Measurements from ENCODE around the gene MRPL38.
"Not testable (repeated sequence)": the region's sequence is repeated elsewhere in the genome, so short reads cannot be mapped to it uniquely, and the experiment has no call there.

Gene MRPL38

GRCh38 chr17:75875182-75875939 lies 29.3 kb downstream of the MRPL38 start:
- TF ChIP-seq CTCF (IDR thresholded peaks at IDR 0.05; ENCODE audit: insufficient read depth, low read length, poor library complexity, severe bottlenecking) = no peak
- H3K36me3 ChIP-seq (ENCODE audit: control insufficient read depth, insufficient read depth, low read length) = no peaks in the 10 kb centered on the region
- DNase-seq (ENCODE audit: extremely low read depth, insufficient read length) = no peak
- no peaks in the 10 kb centered on the region for H3K27me3 ChIP-seq (replicated peaks; ENCODE audit: control insufficient read depth, insufficient read depth, low read length)
- H3K4me3 ChIP-seq (replicated peaks; ENCODE audit: low read depth, low read length) = no peak overlapping the region

- Histone ChIP-seq H3K36me3 (ENCODE audit: control insufficient read depth, insufficient read depth, low read length) (no peaks in the 10 kb centered on the region), H3K4me3 (replicated peaks; ENCODE audit: low read depth, low read length) (no peak overlapping the region), H3K27me3 (replicated peaks; ENCODE audit: control insufficient read depth, insufficient read depth, low read length) (no peaks in the 10 kb centered on the region)
- no peak for DNase-seq (ENCODE audit: extremely low read depth, insufficient read length)
- no peak for TF ChIP-seq CTCF (IDR thresholded peaks at IDR 0.05; ENCODE audit: insufficient read depth, low read length, poor library complexity, severe bottlenecking)
Observed at GRCh38 chr17:75874323-75875181, 30.1 kb downstream of the MRPL38 start.

- H3K4me3 ChIP-seq (replicated peaks; ENCODE audit: low read depth, low read length) = no peak overlapping the region
- H3K27me3 ChIP-seq (replicated peaks; ENCODE audit: control insufficient read depth, insufficient read depth, low read length) = no peaks in the 10 kb centered on the region
- DNase-seq (ENCODE audit: extremely low read depth, insufficient read length) = no peak
- TF ChIP-seq CTCF (IDR thresholded peaks at IDR 0.05; ENCODE audit: insufficient read depth, low read length, poor library complexity, severe bottlenecking) = no peak
- no peaks in the 10 kb centered on the region for H3K36me3 ChIP-seq (ENCODE audit: control insufficient read depth, insufficient read depth, low read length)
Observed at GRCh38 chr17:75873587-75874322, 30.9 kb downstream of the MRPL38 start.

- no peaks in the 10 kb centered on the region for H3K27me3 ChIP-seq (replicated peaks; ENCODE audit: control insufficient read depth, insufficient read depth, low read length)
- H3K4me3 ChIP-seq (replicated peaks; ENCODE audit: low read depth, low read length) = no peak overlapping the region
- DNase-seq (ENCODE audit: extremely low read depth, insufficient read length) = no peak
- no peaks in the 10 kb centered on the region for H3K36me3 ChIP-seq (ENCODE audit: control insufficient read depth, insufficient read depth, low read length)
- TF ChIP-seq CTCF (IDR thresholded peaks at IDR 0.05; ENCODE audit: insufficient read depth, low read length, poor library complexity, severe bottlenecking) = no peak
Observed at GRCh38 chr17:75872434-75873351, 32.0 kb downstream of the MRPL38 start.

GRCh38 chr17:75870228-75870627 lies 34.5 kb downstream of the MRPL38 start:
- H3K36me3 ChIP-seq (ENCODE audit: control insufficient read depth, insufficient read depth, low read length); H3K27me3 ChIP-seq (replicated peaks; ENCODE audit: control insufficient read depth, insufficient read depth, low read length); H3K4me3 ChIP-seq (replicated peaks; ENCODE audit: low read depth, low read length); DNase-seq (ENCODE audit: extremely low read depth, insufficient read length): not testable (repeated sequence)

All from GM06990 (cell line).